K562 (cell line): ENCODE data around the gene PPFIA1. TPM values are rescaled to one million over a fixed set of nuclear protein-coding genes. Genes with fewer than 3 reads are reported as not detected.

ENCODE experiments used
- CHD7 ChIP-seq: fragments of 200-600 bp; sonication (generic); IDR thresholded peaks from one replicate; pipeline ENCODE4 v1.6.1; 2012; ENCODE audit warnings: mild to moderate bottlenecking, low read depth, low read length, inconsistent platforms
- HDAC2 ChIP-seq: fragments of 450-650 bp; IDR thresholded peaks from 2 replicates; pipeline ENCODE4 v1.6.1; 2016; ENCODE audit warnings: mild to moderate bottlenecking
- POLR2AphosphoS5 ChIP-seq: IDR thresholded peaks from 2 replicates; pipeline ENCODE4 v1.6.1; 2011; ENCODE audit warnings: mild to moderate bottlenecking, low read depth, low read length, moderate library complexity; ENCODE audit not compliant: control insufficient read depth, insufficient read depth
- polyA plus RNA-seq, 8 experiments: library from polyadenylated mRNA; depleted of rRNA in 4 of 8; stranded (reverse) in 5 of 8; unstranded in 3 of 8; fragments of >200 nt; fragmentation: Nextera tagmentation in 2 of 8; fragmentation: Illumina TruSeq in 1 of 8; extraction: Ambion mirVana in 2 of 8; extraction: Trizol in 1 of 8; gene quantifications; 2 replicates each; pipeline versions ENCODE4 v1.2.1 to v1.2.3, GENCODE V29; 2011 to 2014; ENCODE audit warnings: inconsistent platforms in 1 of 8, missing spikeins in 1 of 8
- total RNA-seq, 7 experiments: library from RNA; depleted of rRNA in 6 of 7; stranded (reverse); fragments of >200 nt in 6 of 7; fragmentation: Illumina TruSeq in 2 of 7; extraction: Trizol in 2 of 7; gene quantifications; 2 replicates each; pipeline versions ENCODE4 v1.2.1 to v1.2.3, GENCODE V29; 2011 to 2021; ENCODE audit warnings: low replicate concordance in 1 of 7

Gene PPFIA1
- total and polyA plus RNA-seq, 9 of the 15 experiments (the other 6 are each of a cell fraction or from before 2014, with no cell fraction given): 9.9 to 41.5 (median 28.5) TPM

DNA sequence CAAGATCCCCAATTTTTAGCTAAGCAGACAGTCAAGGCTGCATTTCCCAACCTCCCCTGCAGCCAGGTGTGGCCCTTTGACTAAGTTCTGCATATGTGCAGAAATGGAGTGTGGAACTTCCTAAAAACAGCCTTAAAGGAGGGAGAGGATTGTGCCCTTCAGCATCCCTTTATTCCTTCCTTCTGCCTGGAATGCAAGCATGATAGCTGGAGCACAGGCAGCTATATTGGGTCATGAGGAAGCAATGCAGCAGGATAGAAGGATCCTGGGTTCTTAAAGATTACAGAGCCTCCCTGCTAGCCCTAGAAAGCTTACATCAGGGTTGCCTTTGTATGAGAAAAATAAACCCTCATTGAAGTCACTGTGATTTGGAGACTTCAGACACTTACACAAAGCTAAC is 37.5 kb upstream of the PPFIA1 start (continued):
- TF ChIP-seq CHD7: no peak
- no peak for TF ChIP-seq POLR2AphosphoS5
- TF ChIP-seq HDAC2: 0 out of 2 replicates have a peak, but pooled peaks have one; percentile 18
